Measurements from ENCODE around the gene KCNH3.
"Not testable (repeated sequence)": the region's sequence is repeated elsewhere in the genome, so short reads cannot be mapped to it uniquely, and the experiment has no call there.

Gene KCNH3

DNA sequence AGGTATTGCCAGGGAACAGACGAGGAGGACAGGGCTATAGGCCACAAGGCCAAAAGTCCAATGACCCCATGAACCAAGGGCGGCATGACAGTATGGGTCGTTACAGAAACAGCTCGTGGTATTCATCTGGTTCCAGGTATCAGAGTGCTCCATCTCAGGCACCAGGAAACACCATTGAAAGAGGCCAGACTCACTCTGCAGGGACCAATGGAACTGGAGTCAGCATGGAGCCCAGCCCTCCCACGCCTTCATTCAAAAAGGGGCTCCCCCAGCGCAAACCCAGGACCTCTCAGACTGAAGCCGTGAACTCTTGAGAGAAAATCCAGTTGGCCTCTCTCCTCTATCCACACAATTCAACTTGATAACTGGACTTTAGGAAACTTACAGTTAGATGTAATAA is 12.9 kb upstream of the KCNH3 start:
- DNase-seq (no peak), ATAC-seq (no peak)

DNA sequence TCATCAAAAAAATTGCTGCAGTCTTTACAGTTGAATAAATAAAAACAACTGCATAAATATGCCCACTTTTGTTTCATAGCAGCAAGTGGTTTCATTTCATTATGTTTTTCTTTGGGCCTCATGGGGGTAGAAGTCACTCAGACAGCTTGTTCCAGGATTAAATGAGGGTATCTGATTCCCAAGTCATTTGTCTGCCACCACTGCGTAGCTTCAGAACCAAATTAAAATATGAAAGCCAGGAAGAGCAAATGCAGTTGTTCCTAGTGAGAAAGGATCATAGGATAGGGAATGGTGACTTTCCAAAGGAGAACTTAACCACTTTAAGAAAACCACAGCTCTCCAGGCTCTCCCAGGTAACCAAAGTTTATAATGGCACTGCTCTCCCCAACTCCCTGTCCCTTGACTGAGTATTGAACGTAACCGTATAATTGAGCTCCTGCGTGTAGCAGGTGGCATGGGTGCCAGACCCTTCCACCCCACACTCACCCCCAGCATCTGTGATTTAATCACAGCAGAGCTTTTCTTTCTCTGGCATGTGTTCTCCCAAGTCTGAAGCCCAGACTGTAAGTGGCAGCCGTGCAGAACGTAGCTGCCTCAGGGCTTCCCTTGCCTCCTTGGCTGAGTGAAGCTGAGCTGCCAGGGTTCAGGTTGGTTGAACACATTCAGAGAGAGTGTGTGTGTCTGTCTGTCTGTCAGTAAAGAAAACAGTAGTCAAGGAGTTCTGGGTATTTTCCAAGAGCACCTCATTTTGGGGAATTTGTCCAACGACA is 11.3 kb upstream of the KCNH3 start:
- DNase-seq, result no peak
- no peak for ATAC-seq

DNA sequence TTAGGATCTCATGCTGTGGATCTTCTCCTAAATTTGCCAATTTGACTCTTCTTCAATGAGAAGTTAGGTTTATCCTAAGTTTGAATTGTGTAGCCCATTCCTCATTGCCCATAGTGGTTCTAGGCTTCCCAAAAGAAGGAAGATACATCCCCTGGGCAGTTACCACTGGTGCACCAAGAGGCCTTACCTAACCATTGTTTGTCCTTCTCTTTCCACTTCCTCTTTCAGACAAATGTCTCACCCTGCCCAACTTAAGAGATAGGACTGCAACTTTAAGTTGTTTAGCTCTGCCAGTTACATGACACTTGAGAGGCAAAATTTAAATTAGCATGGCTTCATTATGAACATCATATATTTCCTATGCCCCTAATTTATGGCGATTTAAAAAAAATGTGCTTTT is 9.4 kb upstream of the KCNH3 start:
- ATAC-seq (no peak), DNase-seq (no peak)

DNA sequence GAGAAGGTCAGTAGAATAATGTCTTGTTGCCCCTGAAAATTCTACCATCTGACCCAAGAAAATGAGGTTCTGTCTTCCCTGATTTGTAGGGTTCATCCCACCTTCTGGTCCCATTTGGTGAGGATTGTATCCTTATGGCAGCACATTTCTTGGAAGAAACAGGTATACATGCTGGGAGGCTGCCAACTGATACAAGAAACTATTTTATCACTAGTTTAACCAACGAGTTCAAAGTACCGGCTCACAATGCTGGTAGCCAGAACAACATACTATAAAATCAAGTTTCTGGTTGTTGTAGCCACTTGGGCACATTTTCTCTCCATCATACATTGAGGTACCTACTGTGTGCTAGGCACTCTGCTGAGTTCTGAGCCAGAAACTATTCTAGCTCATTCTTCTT is 7.1 kb upstream of the KCNH3 start:
- no peak for DNase-seq

DNA sequence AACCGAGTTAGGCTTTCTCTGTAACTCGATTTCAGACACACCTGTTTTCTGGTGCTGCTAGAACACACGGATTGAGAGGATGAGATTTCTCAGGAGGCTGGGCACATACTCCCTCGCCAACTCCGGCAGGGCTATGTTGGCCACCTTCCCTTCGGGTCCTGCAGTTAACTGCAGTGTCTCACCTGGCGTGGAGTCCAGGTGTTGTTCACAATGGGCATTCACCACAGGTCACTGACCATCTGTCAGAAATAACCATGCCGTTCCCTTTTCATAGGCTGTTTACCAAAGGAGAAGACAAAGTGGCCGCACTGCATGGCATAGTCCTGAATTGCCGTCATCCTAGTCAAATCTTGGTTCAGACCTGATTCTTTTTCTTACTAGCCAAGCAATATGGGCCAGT is 5.5 kb upstream of the KCNH3 start:
- ATAC-seq (no peak), DNase-seq (no peak)

More for the DNA sequence above, 7.1 kb upstream of the KCNH3 start:
- ATAC-seq, result no peak

DNA sequence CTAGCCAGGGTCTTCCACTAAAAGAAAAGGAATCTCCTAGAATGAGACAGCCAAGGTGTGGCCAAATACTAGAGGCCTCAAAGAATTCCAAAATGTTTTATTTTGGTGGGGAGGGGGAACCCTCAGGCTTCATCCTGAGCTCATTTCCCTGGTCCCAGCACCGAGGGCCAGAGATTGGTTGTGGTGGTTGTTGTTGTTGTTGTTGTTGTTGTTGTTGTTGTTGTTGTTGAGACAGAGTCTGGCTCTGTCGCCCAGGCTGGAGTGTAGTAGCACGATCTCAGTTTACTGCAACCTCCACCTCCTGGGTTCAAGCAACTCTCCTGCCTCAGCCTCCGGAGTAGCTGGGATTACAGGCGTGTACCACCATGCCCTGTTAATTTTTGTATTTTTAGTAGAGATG is 4.7 kb upstream of the KCNH3 start:
- not testable (repeated sequence) for ATAC-seq, DNase-seq

DNA sequence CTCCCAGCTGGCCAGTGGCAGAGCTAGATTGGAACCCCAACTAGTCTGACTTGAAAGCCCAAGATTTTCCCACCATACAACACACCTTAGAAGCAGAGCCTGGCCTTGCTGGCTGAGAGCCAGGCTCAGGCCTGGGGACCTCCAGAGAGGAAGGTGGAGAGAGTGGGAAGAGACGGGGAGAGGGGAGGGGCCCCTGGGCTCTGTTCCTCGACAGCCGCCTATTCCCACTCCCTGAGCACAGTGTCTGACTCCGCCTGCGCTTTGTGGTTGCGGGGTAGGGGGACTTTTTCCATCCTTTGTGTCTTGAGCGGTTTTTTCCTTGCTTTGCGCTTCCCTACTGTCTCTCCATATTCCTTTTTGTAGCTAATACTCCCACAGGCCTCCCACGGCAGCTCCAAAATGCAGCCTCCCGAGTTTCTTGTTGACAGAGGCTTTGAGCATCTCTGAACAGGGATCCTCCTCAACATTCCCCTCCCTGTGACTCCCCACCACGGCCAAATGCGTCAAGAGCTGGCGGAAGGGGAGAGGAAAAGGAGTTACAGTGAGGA is 4.0 kb upstream of the KCNH3 start:
- no peak for DNase-seq
- no peak for ATAC-seq

DNA sequence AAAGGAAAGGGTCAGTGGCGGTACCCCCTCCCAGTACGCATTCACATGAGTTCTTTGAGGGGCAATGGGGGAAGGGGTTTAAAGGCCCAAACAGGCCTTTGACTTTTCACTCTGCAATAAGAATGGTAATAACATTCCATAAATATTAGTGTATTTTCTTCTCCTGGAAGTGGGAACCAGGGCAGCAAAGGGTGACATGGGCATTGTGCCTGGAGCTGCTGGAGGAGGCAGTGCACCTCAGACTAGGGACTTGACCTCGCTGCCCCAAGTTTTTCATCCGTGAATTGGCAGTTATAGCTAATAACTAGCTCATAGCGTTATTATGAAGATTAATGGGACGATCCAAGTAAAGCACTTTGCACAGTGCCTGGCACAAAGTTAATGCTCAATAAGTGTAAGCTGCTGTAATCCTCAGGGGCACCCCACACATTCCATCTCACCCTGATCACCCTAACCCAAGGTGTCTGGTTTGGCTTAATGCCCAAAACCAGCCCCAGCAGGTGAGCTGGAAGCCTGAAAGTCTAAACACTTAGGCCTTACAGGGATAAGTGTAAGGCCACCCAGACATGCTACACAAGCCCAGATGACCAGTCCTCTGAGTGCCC is 2.8 kb upstream of the KCNH3 start:
- no peak for DNase-seq

DNA sequence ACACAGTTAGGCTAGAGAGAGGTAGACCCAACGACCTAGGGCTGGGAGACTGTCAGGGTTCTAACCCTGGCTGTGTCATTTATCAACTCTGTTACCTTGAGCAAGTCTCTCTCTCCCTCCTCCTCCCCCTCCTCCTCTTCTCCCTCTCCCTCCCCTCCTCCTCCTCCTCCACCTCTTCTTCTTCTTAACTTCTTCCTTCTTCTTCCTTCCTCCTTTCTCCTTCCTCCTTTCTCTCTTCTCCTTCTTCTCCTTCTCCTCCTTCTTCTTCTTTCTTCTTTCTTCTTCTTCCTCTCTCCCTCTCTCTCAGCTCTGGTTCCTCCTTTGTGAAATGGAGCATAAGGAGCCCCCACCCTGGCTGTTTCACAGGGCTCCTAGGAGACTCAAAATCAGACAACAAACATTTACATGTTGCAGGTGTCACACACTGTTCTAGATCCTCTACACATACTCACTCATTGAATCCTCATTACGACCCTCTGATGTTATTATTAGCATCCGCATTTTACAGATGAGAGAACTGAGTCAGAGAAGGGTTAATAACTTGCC is 2.2 kb upstream of the KCNH3 start:
- ATAC-seq (no peak), DNase-seq (no peak)

More for the DNA sequence above, 2.8 kb upstream of the KCNH3 start:
- no peak for ATAC-seq

DNA sequence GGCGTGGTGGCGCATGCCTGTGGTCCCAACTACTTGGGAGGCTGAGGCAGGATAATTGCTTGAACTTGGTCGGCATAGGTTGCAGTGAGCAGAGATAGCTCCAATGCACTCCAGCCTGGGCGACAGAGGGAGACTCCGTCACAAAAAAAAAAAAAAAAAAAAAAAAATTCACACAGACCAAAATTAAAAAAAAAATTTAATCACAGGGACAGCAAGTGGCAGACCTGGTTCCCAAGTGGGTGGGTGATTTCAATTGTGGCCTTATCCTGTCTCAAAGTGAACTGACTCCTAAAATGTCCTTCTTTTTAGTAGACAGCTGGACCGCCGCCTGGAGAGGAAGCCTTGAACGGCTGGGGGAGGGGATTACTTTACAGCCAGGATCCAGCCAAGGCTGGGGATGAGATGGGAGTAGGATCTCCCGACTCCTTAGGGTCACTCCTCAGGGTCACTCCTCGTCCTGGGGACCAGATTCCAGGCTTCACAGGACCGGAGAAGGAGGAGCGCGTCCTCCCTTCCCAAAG is 1.5 kb upstream of the KCNH3 start:
- no peak for DNase-seq
- no peak for ATAC-seq

DNA sequence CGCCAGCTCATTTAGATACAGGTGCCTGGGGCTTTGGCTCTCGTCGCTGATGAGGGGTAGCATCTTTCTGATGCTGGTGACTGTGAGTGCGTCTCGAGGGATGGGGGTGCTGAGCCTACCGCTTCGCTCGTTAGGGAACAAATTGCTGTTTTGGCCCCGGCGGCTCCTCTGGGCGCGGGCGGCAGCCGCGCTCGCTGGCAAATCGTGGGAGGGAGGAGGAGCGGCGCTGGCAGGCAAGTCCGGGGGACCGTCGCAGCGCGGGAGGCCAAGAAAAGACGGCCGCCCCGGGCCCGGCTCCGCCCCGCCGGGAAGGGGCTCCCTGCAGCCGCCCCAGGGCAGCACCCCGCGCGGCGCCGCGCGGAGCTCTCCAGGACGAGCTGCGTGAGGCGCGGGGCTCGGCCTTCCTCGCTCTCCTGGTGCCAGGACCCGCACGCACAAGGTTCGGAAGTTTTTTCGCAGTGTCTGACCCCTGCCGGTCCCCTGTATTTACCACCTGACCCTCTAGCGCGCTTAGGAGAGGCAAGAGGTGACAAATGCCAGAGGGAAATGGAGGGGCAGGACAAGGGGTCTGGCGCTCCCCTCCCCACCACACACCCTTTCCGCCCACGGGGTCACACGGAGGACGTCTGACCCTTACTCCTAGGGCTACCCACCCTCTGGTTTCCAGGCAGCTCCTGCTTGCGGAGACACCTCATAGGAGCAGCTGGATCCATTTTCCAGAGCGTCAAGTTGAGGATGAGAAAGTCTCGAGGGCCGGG is 899 bp upstream of the KCNH3 start:
- DNase-seq, result peak; percentile 44
- ATAC-seq, result peak; percentile 34

DNA sequence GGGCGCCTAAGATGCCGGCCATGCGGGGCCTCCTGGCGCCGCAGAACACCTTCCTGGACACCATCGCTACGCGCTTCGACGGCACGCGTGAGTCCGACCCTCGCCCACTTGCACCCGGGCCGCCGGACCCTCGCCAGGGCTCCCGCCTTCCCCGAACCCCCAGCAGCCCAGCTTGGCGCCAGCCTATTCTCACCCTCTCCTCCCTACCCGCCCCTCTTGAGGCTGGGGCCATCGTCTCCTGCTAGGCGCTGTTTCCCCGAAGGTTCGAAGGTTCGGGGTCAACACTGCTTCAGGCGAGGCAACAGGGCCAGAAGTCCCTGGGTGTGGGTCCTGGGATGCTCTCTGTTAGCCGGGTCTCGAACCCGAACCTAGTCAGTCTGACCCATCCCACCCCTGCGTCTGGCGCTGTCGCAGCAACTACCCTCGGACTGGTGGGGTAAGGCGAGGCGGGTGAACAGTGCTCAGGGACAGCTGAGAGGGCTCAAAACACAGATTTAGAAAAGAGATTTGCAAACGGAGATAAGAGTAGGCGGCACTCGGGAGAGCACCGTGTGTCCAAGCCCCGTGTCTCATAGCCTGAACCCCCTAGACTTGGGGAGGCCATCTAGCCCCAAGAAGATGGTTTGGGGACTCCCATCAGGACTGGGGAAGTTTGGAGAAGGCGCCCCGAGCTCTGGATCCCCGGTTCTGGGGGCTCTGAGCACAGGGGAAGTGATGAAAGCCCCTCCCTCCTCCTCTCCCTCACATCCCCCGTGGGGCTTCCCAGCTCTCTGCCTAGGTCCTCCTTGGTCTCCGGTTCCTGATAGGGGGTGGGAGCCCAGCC is 787 bp downstream of the KCNH3 start:
- DNase-seq, result no peak
- ATAC-seq, result no peak

DNA sequence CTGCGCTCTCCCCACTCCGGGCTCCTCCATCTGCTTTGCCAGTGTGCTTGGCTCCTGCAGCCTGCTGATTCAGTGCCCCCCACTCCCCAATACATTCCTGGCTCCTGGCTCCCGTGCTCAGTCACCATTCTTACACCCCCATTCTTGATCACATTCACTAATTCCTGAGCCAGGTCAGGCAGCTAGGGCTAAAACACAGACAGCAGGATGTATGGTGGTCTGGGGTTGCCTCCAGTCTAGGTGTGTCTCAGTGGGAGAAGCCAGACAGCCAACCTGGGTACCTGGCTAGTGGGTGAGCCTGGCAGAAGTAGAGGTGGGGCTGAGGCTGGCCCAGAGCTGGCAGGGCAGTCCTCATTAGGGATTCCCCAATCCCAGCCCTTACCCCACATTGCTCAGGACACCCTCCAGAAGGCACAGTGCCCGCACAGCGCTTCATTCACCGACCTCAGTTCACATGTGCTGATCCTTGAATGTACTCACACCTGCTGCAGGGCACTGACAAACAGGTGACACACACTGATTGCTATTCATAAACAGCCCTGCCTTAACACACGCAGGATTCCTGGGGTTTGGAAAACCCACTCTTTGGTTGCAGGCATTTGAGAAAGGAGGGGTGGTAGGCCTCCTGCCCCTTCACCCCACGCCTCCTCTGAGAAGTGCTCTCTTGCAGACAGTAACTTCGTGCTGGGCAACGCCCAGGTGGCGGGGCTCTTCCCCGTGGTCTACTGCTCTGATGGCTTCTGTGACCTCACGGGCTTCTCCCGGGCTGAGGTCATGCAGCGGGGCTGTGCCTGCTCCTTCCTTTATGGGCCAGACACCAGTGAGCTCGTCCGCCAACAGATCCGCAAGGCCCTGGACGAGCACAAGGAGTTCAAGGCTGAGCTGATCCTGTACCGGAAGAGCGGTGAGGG is 1.7 kb downstream of the KCNH3 start:
- ATAC-seq, result no peak
- DNase-seq, result no peak

DNA sequence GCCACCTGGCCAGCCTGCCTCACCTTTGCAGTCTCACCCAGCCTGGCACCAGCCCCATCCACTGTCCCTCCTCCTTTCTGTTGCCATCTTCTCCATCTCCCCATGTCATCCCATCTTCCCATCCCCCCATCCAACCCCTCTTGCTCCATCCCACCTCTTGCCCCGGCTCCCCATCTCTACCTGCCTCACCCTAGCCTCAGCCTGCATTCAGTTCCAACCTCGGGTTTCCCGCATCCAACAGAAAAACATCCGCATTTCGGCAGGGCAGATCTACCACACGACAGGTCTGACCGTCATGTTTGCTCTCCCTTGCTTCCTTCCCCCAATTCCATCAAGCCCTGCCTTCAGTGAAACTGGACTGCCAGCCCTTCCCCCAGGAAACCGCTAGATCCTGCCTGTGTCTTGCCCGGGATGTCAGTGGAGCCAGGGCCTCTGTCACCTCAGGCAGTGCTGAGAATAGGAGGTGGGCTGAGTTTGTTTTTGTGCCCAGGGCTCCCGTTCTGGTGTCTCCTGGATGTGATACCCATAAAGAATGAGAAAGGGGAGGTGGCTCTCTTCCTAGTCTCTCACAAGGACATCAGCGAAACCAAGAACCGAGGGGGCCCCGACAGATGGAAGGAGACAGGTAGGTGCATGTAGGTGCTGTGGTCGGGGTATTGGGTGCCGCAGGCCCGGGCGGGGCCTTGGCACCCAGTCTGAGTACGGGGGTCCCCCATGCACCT is 2.5 kb downstream of the KCNH3 start:
- no peak for ATAC-seq
- no peak for DNase-seq

DNA sequence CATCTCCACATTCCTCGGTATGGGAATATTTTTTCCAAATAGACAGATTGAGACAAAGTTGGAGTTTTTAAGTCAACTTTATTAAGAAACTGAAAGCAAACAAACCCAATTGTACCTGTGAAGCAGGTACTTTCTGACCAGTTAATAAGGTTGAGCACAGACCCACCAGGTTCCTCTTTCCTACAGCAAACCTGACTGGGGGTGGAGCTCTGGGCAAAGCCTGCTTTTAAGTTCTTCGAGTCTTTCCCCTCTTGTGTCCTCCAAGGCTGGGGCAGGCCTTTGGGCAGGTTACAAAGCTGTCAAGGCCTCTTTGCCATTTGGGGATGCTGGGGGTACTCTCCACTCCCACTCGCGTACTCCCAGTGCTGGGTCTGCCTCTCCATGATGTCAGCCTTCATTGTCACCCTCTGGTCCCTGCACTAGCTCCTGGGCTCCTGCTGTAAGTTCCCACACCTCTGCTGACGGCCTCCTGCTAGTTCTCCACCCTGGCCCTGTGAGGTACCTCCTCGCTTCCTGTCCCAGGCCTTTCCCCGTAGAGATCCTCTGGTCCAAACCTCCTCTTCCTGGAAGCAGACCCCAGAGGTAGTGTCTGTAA is 3.2 kb downstream of the KCNH3 start:
- ATAC-seq, result no peak
- no peak for DNase-seq

DNA sequence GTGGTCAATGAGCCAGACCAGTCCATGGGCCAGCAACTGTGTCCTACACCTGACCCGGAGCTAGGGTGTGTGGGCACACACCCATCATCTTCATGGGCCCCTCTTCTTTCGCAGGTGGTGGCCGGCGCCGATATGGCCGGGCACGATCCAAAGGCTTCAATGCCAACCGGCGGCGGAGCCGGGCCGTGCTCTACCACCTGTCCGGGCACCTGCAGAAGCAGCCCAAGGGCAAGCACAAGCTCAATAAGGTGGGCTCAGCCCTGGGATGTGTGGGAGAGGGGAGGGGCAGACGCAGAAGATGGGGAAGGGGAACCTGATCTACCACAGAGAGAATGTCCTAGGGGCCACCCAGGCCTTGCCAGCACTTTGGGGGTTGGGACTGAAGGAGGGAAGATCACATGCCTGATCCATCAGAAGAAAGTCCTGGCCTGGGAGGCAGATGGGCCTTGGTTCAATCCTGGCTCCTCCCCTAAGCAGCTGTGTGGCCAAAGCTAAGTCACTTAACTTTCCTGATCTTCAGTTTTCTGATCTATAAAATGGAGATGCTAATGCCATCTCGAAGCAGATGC is 3.8 kb downstream of the KCNH3 start:
- no peak for ATAC-seq
- no peak for DNase-seq

DNA sequence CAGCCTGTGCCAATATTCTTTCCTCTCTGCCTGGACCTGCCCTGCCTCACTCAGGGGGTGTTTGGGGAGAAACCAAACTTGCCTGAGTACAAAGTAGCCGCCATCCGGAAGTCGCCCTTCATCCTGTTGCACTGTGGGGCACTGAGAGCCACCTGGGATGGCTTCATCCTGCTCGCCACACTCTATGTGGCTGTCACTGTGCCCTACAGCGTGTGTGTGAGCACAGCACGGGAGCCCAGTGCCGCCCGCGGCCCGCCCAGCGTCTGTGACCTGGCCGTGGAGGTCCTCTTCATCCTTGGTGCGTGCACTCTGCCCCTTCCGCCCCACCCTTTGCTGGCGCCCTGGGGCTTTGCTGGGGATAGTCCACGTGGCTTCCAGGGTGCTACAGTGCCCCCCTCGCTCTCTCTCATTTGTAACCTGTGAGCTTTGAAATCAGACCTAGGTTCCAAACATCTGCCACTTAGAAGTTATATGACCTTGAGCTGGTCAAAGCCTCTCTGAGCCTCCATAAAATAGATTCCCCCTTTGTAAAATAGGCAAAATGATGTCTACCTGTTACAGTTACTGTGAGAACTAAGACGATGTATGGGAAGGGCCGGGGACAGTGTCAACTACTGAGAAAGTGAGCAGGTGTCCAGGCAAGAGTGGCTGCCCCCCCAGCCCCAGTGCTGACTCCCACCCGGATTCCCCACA is 4.5 kb downstream of the KCNH3 start:
- DNase-seq (no peak), ATAC-seq (no peak)
